Measurements from ENCODE around the gene KIAA0586.
"Not testable (repeated sequence)": the region's sequence is repeated elsewhere in the genome, so short reads cannot be mapped to it uniquely, and the experiment has no call there.

Gene KIAA0586

DNA sequence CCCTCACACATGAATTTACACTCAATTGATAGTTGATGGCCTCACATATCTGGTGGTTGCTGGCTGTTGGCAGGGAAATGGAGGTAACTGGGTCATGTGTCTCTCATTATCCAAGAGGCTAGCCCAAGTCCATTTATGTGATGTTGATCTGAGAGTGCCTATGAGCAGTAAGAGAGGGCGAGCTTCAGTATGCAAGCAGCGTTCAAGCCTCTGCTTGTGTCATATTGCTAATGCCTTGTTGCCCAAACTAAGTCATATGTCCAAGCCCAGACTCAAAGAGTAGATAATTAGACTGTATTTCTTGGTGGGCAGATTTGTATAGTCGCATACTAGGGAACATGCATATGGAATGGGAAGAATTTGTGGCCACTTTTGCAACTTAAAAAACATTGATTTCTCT, 126.4 kb downstream of the KIAA0586 start:
- no peak for DNase-seq

DNA sequence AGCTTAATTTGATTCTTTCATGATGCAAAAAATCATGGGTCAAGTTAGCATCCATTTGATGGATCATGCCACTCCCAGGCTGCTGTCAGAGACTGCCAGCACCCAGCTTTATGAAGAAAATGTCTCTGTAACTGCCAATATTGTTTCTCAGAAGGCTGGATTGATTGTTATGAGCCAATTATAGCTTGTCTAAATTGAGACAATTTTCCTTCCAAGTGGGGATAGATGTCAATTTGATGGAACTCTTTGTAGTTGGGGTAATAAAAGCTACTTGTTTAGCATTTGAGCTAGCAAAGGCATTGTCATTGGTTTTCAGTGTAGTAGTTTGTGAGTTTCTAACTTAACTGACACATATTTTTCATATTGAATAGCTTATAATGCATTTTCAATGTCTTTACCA, 128.1 kb downstream of the KIAA0586 start:
- DNase-seq, result no peak

DNA sequence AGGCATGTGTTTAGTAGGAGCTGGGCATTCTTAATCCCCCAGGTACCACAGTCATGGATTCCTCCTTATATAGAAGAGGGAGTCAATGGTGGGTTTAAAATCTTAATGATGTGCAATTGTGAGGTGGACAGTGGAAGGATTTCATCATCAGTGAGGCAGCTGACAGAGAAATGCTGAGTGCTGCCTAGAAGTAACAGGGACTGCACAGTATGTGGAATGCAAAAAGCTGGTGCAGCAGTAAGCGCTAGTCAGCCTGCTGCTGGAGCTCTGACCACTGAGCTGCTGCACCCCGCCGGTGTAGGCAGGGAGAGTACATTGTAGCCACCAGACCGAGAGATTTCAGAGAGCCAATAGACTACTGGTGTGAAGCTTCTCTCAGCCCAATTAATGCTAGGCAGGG, 129.7 kb downstream of the KIAA0586 start:
- no peak for DNase-seq

DNA sequence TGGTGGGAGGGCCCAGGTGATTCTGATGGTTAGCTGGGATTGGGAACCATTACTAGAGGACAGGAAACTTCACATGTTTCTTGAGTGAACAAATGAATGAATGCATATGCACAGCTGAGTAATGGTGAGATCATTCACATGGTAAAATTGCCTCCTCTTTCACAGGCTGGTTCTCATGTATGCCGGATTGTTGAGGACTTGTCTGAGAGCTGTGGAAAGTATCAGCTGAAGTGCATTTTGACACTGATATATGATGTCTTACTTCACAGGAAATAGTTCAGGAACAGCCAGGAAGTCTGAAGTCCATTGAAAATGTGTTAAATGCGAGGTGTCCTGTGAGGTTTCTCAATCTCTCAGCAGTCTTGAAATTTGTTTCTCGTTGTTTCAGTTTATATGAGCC, 132.7 kb downstream of the KIAA0586 start:
- no peak for DNase-seq

DNA sequence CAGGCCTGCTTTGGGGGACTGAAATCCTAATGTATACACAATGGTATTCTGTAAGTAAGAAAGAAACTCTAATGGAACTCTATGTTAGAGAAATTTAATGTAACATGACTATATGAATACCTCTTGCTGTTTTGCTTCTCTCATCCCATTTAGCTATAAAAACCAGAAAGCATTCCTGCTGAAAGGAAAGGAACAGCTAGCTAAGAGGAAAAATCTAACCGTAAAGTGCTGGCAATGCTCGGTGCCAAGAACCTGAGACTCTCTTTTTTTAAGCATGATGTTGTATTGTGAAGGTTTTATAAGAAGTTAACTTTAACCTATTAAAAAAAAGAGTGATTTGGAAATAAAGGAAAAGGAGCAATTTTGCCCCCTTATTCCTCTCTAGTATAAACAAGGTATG, 134.6 kb downstream of the KIAA0586 start:
- DNase-seq, result no peak

DNA sequence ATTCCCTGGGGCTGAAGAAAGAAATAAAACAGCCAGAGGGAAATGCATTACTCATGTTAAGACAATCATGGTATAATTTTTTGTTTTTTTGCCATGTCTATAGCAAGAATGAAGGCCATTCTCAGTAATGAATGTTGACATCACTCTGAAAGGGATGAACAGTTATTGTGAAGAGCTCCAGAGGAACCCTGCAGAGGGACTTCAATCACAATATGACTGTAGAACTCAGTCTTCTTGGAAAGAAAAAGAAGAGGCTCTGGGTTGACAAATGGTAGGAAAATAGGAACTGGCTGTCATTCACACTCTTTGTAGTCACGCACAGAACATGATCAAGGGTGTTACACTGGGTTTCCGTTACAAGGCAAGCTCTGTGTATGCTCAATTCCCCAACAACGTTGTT, 136.5 kb downstream of the KIAA0586 start:
- DNase-seq, result no peak

DNA sequence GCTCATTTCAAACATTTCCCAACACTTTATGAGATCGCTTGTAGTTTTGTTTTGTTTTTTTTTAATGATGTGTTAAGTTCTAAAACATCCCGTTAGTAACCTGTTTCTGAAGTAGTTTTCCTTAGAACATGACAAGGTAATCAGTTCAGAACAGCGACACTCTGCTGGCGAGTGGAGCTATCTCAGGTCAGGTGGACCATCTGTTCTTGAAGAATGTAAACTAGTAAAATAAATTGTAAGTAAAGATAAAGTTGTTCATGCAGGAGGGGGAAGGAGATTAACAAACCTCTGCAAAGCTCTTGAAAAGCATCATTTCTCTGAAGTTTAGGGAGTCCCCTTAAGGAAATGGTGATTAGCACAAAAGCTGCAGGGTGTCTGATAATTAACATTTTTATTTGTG, 138.3 kb downstream of the KIAA0586 start:
- DNase-seq, result no peak

DNA sequence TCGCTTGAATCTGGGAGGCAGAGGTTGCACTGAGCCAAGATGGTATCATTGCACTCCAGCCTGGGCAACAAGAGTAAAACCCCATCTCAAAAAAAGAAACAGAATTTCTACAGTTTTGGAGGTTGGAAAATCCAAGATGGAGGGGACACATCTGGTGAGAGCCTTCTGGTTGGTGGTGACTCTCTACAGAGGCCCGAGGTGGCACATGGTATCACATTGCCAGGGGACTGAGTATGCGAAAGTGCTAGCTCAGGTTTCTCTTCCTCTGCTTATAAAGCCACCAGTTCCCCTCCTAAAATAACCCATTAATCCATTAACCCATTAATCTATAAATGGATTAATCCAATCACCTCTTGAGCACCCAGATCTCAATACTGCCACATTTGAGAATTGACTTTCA, 139.5 kb downstream of the KIAA0586 start:
- no peak for DNase-seq

DNA sequence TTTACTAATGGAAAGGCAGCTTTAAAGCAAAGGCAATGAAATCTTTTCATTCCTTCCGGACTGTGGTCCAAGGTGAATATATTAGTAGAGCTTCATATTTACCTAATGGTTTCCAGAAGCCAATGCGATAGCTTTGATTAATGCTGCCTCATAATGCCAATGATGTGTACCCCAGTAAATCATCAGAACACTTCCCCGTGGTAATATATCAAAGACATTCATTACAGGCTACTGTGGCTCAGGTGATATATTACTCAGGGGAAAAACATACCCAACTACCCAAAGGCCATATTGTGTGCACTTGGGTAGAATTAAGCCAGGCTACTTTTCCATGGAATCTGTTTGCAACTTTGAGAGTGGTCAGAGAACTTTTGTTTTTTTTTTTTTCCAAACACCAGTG, 140.8 kb downstream of the KIAA0586 start:
- no peak for DNase-seq

DNA sequence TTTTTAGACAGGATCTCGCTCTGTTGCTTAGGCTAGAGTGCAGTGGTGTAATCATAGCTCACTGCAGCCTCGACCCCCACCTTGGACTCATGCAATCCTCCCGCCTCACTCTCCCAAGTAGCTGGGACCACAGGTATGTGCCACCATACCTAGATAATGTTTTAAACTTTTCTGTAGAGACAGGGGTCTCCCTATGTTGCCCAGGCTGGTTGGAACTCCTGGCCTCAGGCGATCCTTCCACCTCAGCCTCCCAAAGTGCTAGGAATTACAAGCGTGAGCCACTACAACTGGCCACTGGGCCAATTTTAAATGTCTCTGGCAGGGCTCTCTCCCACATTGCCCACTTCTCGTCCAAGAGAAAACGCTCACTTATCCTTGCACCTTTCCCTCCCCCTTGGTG, 143.7 kb downstream of the KIAA0586 start:
- no peak for DNase-seq

DNA sequence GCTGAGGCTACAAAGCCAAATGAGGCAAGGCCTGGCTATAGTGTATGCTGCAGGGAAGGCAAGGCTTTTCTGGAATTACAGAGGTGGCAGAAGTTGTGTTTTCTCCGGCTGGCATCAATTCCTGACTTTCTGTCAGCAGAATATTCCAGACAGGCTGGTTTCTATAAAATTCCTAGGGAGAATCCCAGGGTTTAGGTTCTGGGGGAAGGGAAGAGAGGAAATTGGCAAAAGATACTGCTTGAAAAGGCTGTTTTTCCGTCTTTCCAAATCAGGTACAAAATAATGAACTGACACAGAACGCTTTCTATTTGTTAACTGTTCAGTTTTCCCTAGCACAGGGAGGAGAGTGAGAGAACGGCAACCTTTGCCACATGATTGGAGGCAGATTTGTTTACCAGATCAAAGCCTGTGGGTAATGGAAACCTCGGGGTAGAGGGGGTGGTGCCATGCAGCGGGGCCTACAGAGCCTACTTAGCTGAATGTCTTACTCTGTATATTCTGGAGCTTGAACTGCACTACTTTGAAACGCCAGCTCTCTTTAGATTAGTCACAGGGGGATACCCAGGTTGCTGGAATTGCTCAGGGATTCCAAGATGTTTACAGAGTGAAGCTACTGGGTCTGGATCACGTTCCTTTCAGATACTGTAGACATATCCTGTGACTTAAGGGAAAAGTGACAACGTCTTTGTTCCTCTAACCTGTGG, 144.4 kb downstream of the KIAA0586 start:
- no peak for DNase-seq

DNA sequence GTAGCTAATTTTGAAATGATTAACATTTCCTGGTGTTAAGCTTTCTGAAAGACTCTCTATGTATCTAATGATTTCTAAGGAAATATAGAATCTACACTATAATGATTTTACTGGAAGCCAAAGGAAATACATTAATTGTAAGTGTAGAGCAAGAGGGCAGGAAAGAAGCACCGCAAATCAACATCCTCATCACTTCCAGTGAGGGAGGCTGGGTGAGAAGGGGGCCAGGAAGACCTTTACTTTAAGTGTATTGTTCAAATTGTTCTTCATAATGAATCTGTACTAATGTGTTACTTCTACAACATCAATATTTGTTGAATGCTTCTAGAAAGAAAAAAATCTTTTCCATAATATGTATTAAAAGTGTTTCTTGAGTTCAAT, 144.9 kb downstream of the KIAA0586 start:
- DNase-seq, result no peak

DNA sequence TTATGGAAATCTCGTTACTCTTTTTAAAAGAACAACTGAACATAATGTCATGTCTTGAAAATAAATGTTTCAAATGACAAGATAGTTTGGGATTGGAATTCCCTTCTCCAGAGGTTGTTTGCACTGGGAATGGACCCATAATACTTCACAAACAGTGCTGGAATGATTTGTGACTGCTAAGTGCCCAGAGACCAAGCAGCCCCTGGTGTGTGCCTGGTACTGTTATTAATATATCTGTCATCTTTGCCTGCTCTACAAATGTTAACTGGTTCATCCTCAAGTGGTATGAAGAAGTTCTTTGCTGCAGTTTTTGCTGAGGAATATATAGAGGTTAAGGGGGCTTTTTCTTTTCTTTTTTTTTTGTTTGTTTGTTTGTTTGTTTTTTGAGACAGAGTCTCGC, 145.3 kb downstream of the KIAA0586 start:
- no peak for DNase-seq

DNA sequence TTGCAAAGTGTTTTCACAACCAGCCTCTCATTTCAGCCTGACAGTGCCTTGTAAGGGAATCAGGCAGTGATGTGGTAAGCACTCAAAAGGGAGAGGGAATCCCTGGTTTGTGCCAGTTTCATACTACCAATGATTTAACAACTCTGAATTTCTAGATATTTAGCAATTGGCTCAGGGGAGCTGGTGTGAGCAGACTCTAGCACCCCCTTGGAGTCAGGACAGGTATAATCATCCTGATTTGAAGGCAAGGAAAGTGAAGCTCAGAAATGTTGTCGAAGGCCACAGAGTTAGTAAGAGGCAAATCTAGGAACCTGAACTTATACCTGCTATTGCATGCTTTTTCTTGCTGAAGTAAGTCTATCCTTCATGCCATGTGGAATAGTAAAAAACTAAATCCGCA, 147.1 kb downstream of the KIAA0586 start:
- no peak for DNase-seq

DNA sequence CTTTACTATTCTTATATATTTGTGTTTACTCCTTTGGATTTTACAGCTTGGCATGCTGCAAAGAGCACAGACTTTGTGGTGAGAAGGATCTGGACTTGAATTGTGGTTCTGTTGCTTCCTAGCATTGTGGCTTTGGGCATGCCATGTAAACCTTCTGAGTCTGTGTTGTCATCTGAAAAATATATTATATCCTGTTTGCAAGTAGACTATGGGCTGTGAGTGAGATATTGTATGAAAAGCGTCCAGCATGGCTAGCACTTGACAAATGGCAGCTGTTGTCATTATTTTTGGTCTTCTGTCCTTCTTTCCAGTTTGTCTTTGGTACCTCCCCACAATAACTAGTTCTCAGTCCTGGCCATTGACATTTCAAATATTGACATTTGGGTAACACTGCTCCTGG, 148.4 kb downstream of the KIAA0586 start:
- no peak for DNase-seq

DNA sequence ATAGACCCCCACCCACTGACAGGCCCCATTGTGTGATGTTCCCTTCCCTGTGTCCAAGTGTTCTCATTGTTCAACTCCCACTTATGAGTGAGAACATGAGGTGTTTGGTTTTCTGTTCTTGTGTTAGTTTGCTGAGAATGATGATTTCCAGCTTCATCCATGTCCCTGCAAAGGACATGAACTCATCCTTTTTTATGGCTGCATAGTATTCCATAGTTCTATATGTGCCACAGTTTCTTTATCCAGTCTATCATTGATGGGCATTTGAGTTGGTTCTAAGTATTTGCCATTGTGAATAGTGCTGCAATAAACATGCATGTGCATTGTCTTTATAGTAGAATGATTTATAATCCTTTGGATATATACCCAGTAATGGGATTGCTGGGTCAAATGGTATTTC, 152.5 kb downstream of the KIAA0586 start:
- not testable (repeated sequence) for DNase-seq

DNA sequence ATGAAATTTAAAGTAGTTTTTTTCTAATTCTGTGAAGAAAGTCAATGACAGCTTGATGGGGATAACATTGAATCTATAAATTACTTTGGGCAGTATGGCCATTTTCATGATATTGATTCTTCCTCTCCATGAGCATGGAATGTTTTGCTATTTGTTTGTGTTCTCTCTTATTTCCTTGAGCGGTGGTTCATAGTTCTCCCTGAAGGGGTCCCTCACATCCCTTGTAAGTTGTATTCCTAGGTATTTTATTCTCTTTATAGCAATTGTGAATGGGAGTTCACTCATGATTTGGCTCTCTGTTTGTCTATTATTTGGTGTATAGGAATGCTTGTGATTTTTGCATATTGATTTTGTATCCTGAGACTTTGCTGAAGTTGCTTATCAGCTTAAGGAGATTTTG, 153.9 kb downstream of the KIAA0586 start:
- not testable (repeated sequence) for DNase-seq

DNA sequence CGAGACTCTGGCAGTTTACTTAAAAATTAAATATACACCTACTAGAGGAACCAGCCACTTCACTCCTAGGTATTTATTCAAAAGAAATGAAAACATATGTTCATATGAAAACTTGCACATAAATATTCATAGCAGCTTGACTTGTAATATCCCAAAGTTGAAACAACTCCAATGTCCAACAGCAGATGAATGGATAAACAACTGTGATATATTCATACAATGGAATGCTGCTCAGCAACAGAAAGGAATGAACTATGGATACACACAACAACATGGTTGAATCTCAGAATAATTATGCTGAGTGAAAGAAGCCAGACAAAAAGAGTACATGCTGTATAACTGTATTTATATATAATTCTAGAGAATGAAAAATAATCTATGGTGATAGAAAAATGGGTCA, 156.9 kb downstream of the KIAA0586 start:
- DNase-seq, result no peak

DNA sequence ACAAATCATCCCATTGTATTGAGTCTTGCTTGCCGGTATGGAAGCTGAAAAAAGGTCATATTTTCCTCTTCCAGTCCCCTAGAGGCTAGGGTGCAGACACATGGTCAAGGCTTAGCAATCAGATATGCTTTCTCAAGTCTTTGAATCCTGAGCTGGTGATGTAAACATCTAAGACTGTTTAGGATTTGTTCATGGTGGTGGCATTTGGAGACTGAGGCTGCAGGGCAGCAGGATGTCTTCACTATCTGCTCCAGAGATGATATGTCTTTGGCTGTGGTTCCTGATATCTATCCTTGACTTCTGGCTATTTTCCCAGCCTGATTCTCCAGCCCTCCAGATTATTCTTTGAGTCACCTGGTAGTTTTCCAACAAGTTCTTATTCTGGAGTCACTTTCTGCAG, 159.8 kb downstream of the KIAA0586 start:
- no peak for DNase-seq

DNA sequence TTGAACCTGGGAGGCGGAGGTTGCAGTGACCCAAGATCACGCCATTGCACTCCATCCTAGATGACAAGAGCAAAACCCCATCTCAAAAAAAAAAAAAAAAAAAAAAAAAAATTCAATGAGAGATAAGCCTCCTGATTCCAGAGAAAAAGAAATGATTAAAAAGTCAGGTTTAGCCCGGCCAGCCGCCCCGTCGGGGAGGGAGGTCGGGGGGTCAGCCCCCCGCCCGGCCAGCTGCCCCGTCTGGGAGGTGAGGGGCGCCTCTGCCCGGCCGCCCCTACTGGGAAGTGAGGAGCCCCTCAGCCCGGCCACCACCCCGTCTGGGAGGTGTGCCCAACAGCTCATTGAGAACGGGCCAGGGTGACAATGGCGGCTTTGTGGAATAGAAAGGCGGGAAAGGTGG, 160.8 kb downstream of the KIAA0586 start:
- not testable (repeated sequence) for DNase-seq

DNA sequence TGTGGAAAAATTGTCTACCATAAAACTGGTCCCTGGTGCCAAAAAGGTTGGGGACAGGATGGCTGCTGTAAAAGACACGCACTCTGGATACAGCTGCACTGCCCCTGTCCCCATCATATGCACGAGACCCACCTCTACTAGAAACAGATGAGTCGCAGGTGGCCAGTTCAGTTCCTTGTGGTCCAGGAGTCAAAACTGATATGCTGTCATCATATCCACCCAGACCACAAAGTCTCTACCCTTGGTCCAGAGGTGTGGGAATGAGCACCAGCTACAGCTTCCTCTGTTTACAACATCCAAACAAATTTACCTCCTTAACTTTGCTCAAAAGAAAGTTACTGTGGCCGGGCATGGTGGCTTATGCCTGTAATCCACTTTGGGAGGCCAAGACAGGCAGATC, 166.5 kb downstream of the KIAA0586 start:
- no peak for DNase-seq

DNA sequence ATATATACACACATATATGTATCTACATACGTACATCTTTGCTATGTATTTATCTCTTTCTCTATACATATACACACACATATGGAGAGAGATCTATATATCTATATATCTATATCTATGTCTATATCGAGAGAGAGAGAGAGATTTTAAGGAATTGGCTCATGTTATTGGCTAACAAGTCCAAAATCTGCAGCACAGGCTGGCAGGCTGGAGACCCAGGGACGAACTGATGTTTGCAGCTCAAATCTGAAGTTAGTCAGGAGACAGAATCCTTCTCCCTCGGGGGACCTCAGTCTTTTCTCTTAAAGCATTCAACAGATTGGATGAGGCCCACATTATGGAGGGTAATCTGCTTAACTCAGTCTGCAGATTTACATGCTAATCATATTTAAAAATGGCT, 169.5 kb downstream of the KIAA0586 start:
- DNase-seq, result no peak

DNA sequence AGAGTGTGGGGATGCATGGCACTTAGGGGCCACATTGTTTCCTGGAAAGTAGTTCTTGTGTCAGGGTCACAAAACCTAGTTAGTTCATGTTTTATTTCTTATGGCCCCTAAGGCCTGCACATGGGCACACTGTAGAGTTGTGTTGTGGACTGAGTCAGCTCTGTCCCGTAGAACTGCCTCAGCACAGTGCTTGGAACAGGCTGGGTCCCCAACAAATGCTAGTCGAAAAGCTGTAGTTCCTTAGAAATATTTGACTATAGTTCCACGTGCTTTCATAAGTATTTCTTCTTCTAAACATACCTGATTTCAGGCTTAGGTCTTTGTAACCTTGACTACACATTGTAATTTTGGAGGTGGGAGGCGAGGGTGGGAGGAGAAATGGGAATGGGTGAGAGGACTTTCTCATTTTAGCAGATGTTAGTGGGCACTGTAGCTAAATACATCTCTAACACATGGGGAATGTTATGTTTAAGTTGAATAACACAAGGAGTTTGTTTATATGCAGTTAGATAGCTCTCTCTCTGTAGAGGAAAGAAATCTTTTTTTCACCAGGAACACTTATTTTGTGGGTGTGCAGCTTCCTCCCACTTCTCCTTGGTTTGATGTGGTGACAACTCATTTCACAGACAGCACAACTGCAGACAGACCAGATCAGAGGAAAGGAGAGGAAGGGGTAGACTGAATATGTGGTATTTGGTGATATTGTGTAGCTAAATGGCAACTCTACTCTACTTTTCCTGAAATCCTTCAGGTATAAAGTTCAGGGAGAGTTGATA, 170.7 kb downstream of the KIAA0586 start:
- DNase-seq, result no peak

DNA sequence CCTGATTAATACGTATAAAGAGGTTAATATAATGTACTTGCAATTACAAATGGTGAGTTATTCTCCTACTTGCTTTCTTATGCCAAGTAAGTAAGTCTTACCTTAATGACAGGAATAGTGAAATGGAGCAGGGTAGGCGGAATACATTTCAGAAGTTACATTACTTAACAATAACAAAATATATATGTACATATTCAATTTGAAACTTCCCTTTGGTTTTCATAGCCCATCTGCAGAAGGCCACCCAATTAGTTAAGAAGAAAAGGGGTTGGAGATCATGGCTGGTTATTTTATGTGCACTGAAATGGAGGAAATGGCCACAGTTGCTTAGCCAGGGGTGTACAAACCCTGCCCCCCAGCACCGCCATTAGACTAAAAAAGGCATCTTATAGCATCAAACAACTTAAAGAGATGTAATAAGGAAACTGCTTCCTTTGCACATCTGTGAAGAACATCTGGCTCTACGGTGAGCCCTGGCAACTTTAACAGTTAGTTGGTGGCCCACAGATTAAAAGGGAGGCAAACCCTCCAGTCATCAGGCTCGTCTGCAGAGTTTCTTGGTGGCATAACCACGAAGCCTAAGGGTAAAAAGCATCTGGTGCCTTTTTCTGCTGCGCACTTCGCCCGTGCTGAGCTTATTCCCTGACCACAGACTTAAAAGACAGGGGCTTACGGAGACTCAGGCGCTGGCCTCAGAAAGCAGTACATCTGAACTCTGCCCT, 171.4 kb downstream of the KIAA0586 start:
- no peak for DNase-seq
